HG03432 (cell line): ENCODE data around the gene ATXN10.

Experiments used
- ATAC-seq: cut with Tn5 transposase; IDR thresholded peaks from one replicate; pipeline ENCODE4 v1.9.1; 2021; ENCODE audit warnings: mild to moderate bottlenecking, moderate library complexity; ENCODE audit not compliant: unreplicated experiment

Gene ATXN10

DNA sequence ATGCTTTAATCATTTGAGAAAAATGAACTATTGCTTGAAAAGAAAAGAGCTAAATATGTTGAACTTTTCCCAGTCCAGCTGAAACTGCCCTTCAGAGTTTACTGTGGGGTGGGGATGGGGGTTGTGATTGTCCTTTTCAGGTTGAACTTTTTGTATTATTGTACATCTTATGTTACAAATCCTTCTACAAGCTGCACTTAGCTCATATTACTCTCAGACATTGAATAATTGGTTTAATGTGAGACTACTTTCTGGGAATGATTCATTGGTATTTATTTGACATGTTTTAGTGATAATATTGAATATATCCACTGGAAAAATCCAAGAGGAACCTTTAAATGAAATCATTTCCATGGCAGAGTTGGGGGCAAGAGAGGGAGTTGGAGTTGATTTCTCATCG, 84.9 kb downstream of the ATXN10 start:
- ATAC-seq: no peak

DNA sequence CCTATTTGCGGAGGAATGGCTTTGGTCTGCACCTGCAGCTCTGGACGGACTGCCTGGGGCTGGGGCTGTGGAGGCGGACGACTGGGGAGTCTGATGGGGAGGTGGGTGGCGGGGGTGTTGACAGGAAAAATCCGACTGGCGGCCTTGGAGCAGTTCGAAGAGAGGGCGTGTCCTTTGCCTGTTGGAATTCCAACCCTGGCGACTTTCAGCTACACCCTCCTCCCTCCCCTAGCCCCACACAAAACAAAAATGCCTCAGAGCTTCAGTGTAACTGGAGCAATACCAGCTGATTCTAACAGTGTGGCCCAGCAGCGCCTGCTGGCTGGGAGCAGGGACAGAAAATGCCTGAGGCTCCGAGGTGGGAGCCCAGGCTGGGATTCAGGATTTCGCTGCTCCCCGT, 85.4 kb downstream of the ATXN10 start:
- no peak for ATAC-seq

DNA sequence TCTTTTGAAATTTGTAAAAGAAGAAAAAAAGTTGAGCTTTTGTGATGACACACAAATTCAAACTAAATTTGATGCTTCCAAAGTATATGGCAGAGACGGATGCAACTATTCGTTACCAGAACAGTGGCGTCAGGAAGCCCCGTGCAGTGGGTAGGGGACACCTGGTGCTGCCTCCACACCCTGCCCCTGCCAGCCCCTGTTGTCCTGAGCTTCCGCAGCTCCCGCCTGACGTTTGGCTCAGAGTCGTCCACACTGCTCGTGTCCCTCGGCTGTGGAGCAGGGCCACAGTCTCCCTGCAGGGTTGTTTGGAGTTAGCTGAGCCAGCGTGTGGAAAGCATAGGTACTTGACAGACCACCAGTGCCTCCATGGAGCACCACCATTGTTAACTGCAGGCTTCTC, 86.3 kb downstream of the ATXN10 start:
- no peak for ATAC-seq

DNA sequence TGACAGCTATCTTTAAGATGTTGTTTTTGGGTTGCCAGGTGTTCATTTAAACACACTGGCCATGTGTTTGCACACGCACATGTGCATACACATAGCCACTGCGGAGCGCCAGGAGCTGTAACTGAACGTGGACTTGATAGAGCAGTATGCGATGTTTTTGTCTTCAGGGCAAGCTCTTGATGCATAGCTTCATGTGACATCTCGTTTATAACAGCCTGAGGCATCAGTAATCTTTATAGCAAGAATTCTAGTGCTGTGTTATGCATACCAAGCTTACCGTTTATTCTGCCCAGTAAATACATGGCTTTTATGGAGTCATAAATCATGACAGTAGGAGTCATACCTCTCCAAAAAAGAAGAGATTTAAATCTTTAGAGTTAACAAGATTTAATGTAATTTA, 87.0 kb downstream of the ATXN10 start:
- ATAC-seq: no peak

DNA sequence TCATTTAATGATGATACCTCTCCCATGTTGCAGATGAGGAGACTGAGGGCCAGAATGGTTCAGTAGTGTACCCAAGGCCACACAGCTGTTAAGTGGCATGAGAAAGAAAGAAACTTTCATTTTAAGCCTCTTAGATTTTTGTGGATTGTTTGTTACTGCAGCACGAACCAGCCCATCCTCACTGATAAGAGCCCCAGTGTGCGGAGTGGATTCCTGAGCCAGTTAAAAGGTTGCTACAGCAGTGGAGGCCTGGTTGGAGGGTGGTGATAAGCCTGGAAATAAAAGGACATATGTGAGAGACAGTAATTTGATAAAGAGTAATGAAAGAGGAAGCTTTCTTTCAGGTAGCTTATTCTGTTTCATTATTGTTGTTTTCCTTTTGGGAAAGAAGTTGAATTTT, 89.0 kb downstream of the ATXN10 start:
- ATAC-seq: no peak

DNA sequence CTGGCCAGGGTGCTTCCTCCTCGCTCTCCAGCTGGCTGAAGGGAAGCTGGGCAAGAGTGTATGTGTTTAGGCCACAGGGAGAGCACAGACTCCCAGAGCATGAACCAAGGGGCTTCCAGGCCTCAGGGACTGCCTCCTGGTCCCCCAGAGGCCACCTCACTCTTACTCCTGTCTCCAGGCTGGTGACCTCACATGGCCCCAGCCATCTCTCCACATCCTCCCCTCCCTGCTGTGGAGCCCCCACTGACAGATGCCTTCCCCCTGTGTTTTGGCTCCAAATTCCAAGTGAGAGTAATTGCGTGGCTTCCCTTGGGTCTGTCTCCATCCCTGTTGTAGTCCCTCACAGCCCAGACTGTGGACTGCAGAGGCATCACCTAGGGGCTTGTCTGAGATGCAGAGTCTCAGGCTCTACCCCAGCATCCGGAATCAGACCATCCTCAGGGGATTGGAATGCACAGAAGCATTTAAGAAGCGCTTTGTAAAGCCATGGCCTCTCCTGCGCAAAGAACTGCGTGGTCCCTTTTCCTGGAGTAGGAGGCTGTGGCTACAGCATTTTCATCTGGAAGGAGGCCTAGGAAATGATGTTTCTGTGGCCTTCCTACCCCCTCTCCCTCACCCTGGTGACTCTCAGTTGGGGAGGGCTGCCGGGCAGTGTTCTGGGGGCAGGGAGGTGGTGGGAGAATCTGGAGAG, 91.1 kb downstream of the ATXN10 start:
- ATAC-seq: no peak

DNA sequence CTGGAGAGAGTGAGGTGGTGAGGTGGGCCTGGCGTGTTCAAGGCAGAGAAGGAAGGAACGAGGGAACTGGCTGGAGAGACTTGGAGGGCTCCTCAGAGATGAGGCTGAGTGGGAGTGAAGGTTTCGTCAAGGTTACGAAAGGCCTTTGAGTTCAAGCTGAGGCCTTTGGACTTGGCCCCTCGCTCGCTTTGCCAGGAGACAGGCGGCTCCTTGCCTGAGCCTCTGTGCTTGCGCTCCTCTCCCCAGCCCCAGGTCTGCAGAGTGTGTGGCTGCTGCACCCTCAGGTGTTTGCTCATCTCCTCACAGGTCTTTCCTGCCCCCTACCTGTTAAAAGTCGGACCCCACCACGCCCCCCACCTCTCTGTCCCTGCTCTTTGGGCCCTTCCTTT, 91.6 kb downstream of the ATXN10 start:
- no peak for ATAC-seq

DNA sequence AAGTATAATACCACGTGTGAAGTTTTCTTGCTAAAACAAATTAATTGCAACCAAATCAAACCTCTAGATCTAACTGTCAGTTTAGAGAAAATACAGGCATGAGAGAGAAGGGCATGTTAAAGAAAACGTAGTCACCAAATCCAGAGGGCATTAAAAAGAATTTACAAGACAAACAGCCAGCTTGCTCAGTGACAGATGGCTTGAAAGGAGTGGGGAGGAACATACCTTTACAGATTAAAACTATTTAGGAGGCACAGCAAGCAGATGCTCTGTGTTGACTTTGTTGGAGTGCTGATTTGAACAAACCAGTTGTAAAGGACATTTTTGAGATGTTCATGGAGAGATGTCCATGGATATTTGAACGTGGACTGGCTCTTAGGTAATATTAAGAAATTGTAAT, 96.9 kb downstream of the ATXN10 start:
- no peak for ATAC-seq

DNA sequence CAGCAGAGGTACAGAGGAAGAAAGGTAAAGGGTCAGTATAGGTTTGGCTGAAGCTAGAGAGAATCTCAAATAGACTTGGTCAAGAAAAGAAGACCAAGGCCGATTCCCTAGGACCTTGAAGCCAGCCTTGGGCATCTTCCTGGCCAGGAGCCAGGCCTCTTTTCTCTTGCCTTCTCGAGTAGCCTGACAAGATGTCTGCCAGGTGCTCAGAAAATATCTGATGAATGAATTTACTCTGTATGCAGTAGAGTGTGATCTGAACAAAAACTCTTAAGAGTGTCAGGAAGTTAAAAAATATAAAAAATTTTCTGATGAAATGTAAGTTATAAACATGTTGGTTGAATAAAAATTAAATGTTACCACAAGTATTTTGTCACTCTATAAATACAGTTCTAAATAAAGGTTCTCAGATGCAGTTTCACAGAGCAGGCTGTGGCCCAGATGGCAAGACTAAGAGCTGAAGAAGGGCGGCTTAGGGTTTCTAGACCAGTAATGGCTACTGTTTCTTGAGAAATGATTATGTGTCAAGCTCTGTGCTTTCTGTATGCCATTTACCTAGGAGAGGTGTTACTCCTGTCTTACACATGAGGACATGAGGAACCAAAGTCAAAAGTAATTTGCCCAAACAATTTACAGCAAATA, 98.1 kb downstream of the ATXN10 start:
- ATAC-seq: no peak

DNA sequence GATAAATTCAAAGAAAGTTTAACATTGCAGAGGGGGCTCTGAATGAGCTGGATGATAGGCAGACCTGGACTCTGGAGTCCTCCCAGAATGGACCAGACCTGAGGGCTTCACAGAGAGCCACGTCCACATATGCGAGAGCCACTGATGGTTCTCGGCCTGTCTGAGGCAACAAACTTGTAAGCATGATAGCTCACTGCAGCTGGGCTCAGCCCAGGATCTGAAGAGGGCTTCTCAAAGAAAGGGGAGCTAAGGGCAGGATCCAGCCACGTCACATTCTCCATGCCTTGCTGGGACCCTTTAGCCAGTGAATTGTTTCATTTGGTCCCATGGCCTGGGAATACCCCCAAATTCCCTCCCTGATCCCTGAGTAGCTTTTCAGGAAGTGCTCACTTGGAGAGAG, 98.9 kb downstream of the ATXN10 start:
- ATAC-seq: no peak

DNA sequence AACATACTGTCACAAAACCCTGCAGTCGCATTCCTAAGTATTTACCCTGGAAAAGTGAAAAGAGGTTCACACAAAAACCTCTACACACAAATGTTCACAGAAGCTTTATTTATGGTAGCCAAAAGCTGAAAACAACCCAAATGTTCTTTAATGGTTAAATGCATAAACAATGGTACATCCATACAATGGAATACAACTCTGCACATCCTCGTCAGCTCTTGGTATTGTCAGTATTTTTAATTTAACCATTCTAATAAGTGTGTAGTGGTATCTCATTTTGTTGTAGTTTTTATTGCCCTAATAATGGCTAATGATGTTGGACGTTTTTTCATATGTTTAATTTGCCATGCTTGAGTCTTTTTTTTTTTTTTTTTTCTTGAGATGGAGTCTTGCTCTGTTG, 99.4 kb downstream of the ATXN10 start:
- no peak for ATAC-seq

DNA sequence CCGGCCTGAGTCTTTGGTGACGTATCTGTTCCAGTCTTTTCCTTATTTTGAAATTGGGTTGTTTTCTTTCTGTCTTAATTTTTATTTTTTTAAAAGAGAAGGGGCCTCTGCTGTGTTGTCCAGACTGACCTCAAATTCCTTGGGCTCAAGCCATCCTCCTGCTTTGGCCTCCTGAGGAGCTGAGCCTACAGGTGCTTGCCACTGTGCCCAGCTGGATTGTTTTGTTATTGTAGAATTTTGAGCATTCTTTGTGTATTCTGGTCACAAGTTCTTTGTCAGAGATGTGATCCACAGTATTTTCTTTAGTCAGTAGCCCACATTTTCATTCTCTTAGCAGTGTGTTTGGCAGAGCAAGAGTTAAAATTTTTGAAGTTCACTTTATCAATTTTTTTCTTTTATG, 100.1 kb downstream of the ATXN10 start:
- ATAC-seq: no peak

DNA sequence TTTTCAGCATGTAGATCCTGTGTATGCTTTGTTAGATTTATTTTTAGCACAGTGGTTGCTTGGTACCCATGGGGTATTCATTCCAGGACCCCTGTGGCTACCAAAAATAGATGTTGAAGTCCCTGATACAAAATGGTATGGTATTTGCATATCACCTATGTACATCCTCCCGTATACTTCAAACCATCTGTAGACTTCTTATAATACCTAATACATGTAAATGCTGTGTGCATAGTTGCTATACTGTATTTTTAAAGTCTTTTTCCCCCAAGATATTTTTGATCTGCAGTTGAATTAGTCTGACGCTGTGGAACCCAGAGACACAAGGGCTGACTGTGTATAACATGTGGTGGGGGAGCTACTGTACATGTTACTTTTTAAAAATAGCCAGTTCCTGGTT, 101.1 kb downstream of the ATXN10 start:
- ATAC-seq: no peak

DNA sequence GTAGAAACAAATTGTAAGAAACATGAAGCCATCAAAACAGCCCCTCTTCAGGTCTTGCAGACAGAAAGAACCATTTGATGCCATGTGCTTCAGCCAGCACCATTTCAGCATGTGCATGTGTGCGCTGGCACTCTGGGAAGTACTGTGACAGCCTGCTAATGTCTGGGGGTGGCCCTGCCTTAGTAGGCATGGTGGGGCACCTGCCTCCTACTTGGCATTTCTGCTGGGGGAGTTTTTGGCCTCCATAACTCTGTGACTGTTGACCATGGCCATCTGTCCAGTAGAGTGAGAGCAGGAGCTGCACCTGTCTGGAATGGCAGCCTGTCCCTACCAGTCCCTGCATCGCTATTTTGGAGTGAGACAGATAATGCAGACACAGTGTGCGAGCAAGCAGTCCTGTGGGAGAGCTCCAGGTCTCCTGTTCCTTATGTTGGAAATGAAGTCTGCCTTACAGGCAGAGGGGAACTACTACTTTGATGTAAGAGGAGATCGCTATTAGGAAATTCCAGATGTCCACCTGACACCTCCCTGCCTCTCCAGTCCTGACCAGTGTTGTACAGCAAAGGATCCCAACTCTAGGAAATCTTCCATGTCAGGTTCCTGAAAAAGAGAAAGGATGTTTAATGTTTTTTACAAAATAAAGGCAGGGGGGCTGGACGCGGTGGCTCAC, 102.5 kb downstream of the ATXN10 start:
- no peak for ATAC-seq

DNA sequence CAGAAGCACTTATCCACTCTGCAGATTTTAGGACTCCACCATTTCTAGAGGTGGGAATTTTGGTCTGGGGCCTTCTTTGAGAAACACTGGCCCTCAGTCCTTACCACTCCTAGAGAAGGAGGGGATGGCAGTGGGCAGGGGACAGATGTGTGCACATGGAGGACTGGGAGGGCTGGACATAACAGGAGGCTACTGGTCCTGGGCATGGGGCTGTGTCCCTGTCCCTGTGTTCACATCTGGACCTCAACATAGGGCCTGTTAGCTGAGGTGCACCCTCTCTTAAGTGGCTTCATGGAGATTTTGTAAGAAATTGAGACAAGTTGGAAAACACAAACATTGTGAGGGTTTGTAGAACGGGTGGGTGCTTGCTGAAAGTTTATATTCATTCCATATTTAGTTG, 103.4 kb downstream of the ATXN10 start:
- no peak for ATAC-seq

DNA sequence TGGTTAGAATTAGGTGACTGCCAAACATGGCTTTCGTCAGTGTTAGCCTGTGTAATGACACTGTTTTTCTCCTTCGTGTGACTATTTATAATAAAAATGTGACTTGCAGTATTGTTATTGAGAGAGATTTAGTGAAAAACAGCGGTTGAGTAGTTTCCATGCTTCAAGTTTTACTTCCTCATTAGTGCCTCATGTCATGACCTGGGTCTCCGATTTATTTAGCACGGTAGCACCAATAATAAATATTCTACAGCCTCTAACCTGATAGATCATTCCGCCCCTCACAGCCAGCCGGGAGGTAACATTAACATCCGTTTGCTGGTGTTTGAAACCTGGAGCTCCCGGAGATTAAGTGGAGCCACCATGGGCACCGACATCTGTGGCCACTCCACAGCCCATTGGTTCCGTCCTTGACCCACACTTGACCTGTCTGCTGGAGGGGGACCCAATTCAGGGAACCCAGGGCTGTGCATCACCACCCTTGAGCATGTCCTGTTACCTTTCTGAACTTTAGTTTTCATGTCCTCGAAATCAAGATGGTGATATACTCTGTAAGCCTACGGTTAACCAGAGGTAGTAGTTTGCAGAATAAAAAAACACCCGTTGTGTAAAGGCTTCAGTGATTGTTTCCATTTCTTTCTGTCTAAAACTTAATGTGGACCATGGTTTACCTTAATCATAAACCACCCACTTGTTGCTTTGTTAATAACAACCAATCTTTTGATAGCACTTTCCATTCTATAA, 104.1 kb downstream of the ATXN10 start:
- ATAC-seq: peak; percentile 68

DNA sequence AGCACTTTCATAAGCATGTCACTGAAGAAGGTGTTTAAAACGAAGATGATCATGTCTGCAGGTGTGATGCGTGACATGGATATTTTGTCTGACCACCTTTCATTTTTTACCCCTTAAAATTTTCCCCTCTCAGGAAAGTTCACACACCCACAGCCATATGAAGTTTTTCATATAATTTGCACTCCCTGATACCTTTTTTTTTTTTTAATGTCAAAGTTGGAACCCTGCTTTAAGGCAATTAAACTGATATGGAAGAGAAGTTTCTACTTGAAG, 104.6 kb downstream of the ATXN10 start:
- ATAC-seq: no peak

DNA sequence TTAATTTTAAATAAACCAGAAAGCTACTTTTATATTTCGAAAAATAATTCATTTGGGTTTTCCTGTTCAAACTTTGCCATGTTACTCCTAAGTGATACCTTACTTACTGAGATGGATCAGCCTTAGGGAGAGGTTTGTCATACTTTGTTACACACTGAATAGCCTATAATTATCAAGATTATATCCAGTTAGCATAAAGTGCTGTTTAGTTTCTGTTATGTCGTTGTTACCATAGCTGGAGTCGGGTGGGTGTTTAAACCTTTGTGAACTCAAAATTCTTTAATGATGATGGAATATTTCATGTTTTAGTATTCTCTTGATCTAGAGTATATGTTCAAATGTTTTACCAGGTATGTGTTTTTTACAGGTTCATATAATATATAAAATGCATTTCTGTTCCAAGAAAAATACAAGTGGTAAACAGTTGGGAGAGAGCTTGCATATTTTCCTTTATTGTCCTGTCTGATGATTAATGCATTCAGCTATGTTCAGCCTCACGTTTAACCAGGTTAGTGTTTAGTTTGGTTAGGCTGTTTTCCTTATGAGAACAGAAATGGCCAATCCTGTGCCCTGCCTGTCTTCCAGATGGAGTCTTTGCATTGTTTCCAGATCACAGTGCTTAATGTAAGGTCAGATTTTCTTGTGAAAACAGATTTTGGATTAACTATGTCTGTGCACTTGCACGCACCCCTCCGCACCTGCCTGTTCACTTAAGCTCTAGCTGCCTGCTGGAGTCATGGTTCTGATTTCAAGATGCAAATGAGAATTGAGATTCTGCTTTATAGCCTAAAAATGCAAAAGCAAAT, 105.6 kb downstream of the ATXN10 start:
- ATAC-seq: no peak

DNA sequence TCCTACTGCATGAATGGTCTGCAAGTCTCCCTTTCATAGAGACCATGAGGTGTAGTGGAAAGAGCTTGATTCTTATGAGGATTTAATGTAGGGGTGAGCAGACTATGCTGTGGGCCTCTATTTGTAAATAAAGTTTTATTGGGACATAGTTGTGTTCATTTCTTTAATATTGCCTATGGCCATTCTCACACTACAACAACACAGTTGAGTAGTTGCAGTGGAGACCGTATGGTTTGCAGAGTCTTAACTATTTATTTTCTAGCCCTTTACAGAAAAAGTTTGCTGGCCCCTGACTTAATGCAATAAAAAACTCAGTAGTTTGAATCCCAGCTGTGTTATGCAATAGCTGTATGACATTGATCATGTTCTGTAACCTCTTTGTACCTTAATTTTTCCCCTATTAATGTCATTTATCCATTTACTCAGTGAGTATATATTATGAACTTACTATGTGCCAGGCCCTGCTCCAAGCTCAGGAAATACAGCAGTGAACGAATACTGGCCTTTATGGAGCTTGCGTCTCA, 106.3 kb downstream of the ATXN10 start:
- ATAC-seq: no peak

DNA sequence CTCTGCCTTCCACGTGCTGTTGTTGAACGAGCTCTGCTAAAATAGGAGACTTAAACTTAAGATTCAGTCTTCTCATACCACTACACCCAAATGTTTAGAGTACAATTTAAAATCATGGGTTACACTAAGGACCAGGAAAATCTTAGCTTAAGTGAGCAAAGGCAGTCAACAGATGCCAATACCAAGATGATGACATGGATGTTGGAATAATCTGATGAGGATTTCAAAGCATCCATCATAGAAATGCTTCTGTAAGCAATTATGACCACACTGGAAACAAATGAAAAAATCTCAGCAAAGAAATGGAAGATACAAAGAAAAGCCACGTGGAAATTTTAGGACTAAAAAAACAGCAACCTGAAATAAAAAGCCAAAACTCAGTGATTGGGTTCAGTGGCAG, 109.8 kb downstream of the ATXN10 start:
- no peak for ATAC-seq

DNA sequence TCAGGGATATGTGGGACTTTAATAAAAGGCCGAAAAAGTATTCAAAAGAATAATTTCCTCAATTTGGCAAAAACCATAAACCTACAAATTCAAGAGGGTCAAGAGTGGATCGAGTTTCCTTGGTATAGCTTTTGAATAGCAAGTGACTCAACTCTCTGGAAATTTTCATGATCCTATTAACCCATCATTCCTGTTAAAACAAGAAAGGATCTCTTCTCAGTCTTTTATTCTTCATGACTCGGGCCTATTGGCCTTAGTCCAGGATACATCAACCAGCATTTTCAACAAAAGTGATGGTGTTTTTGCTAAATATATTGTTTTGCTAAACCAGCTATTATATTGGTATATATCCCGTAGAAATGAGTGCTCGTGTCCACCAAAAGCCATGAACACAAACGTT, 110.3 kb downstream of the ATXN10 start:
- no peak for ATAC-seq
